Measurements from ENCODE around the gene P2RY2. TPM values are rescaled to one million over a fixed set of nuclear protein-coding genes. Genes with fewer than 3 reads are reported as not detected.

The P2RY2 gene
- total and polyA plus RNA-seq, 3 donors from 2014 or later = 0.94 to 3.6 (median 2.0) TPM

DNA sequence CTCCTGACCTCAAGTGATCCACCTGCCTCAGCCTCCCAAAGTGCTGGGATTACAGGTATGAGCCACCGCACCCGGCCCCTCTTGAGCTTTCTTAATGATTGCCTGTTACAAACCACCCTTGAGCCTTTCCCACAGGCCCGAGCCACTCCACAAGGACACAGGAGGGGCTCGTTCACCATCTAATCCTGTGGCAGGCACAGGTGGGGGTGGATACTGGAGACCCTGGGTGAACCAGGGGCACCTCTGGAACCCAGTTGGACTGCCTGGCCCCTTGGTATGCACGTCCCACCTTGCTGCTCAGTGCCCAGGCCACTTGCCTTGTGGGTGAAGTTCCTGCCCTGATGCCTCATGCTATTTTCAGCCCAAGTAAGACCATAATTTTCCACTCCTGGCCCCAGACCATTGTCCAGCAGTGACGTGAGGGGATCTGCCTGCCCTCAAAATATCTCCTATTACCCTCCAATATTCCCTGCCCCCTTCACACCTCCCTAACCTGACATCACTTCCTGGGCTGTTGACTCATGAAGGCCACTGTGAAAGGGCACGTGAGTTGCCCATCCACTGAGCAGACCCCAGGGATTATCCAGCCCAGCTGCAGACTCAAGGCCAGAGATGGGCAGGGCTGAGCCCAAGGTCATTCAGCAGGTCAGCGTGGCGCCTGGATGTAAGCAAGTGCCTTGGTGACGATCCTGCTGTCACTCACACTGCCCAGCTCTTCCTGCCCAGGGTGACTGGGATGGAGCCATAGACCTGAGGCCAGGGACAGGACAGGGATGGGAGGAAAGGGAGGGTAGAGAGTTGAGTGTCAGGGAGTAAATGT, 19.6 kb downstream of the P2RY2 start:
- peaks cover 7% of the 10 kb centered on the region for H3K4me1 ChIP-seq
- H3K27me3 ChIP-seq = no peaks in the 10 kb centered on the region
- WGBS, 2 donors = 70 to 88% methylated on average over 4 to 10 of the region's 10 CpGs
- no peak overlapping the region for H3K4me3 ChIP-seq
- intact Hi-C loops (cut with DNase I; ENCODE audit: low total_unique reads) = no loop called here
- no peaks in the 10 kb centered on the region for H3K9me3 ChIP-seq
- H3K36me3 ChIP-seq (ENCODE audit: low read depth, missing control alignments) = no peaks in the 10 kb centered on the region
- no peak overlapping the region for H3K27ac ChIP-seq
- no peak for DNase-seq
- TF ChIP-seq, protein P1, sequence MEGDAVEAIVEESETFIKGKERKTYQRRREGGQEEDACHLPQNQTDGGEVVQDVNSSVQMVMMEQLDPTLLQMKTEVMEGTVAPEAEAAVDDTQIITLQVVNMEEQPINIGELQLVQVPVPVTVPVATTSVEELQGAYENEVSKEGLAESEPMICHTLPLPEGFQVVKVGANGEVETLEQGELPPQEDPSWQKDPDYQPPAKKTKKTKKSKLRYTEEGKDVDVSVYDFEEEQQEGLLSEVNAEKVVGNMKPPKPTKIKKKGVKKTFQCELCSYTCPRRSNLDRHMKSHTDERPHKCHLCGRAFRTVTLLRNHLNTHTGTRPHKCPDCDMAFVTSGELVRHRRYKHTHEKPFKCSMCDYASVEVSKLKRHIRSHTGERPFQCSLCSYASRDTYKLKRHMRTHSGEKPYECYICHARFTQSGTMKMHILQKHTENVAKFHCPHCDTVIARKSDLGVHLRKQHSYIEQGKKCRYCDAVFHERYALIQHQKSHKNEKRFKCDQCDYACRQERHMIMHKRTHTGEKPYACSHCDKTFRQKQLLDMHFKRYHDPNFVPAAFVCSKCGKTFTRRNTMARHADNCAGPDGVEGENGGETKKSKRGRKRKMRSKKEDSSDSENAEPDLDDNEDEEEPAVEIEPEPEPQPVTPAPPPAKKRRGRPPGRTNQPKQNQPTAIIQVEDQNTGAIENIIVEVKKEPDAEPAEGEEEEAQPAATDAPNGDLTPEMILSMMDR (IDR thresholded peaks at IDR 0.05) = no peak
- no peak for TF ChIP-seq POLR2A (IDR thresholded peaks at IDR 0.05)

DNA sequence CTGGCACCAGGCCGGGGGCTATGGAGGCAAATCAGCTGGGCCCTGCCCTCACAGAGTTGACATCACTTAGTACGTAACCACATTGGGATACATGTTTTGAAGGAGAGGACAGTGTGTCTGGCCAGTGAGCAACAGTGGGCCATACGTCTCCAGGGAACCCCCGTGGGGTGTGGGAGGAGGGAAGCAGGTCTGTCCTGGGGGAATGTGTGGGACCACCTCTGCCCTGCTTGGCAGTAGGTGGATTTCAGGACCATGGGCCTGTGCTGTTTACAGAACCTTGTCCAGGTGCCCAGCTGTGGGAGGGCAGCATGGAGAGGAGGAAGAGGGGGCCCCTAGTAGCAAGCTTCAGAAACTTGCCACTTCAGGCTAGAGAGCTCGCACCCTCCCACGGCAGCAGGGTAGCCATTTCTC, 21.0 kb downstream of the P2RY2 start:
- TF ChIP-seq POLR2A (IDR thresholded peaks at IDR 0.05) = no peak
- TF ChIP-seq, protein P1 (IDR thresholded peaks at IDR 0.05) = no peak
- H3K27ac ChIP-seq = no peak overlapping the region
- H3K36me3 ChIP-seq (ENCODE audit: low read depth, missing control alignments) = no peaks in the 10 kb centered on the region
- H3K27me3 ChIP-seq = no peaks in the 10 kb centered on the region
- intact Hi-C loops (cut with DNase I; ENCODE audit: low total_unique reads) = no loop called here
- H3K4me1 ChIP-seq = peaks cover 7% of the 10 kb centered on the region
- 82 to 84% methylated on average over 4 to 6 of the region's 6 CpGs for WGBS, 2 donors
- DNase-seq = no peak
- H3K4me3 ChIP-seq = no peak overlapping the region
- no peaks in the 10 kb centered on the region for H3K9me3 ChIP-seq

DNA sequence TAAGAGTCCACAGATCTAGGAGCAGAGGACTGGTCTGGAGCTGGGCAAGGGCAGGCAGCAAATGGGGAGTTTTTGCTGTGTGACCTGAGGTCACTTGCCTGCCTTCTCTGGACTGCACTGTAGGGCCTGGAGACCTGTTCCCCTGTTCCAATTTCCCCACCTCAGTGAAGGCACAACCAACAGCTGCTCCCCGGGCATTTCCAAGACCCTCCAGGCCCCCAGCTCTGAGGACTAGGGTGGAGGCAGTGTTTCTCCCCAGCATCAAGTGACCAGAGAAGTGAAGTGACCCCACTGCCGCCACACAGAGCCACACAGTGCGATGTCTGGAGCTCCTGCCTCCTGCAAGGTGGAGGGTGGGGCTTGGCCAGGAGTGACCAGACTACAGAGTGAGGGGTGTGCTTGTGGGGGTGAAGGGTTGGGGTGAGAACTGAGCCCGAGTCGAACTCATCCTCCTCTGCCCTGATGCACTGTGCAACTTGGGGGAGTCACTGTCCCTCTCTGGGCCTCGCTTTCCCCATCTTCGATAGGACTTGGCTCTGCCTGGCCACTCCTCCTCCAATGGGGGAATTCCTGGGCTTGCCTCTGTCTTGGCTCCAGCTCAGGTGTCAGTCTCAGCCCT, 21.6 kb downstream of the P2RY2 start:
- no peak for DNase-seq
- intact Hi-C loops (cut with DNase I; ENCODE audit: low total_unique reads) = no loop called here
- TF ChIP-seq POLR2A (IDR thresholded peaks at IDR 0.05) = no peak
- TF ChIP-seq, protein P1 (IDR thresholded peaks at IDR 0.05) = no peak
- WGBS, 2 donors = 65 to 84% methylated on average over 5 to 7 of the region's 7 CpGs
- Histone ChIP-seq H3K27me3 (no peaks in the 10 kb centered on the region), H3K4me3 (no peak overlapping the region), H3K36me3 (ENCODE audit: low read depth, missing control alignments) (no peaks in the 10 kb centered on the region), H3K9me3 (no peaks in the 10 kb centered on the region), H3K27ac (no peak overlapping the region), H3K4me1 (peaks cover 7% of the 10 kb centered on the region)

DNA sequence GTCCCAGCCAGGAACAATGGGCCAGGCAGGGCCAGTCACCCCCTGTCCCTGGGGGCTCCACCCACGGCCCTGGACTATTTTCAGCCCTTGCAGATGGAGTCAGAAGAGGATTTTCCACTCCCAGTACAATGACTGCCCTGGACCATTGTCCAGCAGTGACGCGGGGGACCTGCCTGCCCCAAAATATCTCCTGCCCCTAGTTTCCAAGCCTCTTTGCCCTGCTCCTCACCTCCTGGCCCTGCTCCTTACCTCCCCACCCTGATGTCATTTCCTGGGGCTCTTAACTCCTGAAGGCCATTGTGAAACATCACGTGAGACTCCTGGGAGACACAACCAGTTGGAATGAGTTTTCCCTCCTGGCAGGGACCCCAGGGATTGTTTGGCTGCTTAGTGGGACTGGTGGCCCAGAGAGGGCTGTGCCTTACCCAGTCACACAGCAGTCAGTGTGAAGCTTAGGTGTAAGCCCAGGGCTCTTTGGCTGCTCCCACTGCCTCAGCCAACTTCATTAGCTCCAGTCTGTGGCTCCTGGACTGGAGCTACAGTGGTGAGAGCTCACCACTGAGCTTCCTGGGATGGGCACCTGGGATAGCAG, 22.2 kb downstream of the P2RY2 start:
- Histone ChIP-seq H3K27me3 (no peaks in the 10 kb centered on the region), H3K27ac (no peak overlapping the region), H3K36me3 (ENCODE audit: low read depth, missing control alignments) (no peaks in the 10 kb centered on the region), H3K4me3 (no peak overlapping the region), H3K9me3 (no peaks in the 10 kb centered on the region), H3K4me1 (peaks cover 7% of the 10 kb centered on the region)
- intact Hi-C loops (cut with DNase I; ENCODE audit: low total_unique reads) = no loop called here
- 35 to 47% methylated on average over 4 of the region's 4 CpGs for WGBS, 2 donors
- DNase-seq = no peak
- no peak for TF ChIP-seq POLR2A (IDR thresholded peaks at IDR 0.05)
- TF ChIP-seq, protein P1 (IDR thresholded peaks at IDR 0.05) = no peak
